Panc1 (cell line): Measurements from ENCODE around the gene GGCX. TPM values are rescaled to one million over a fixed set of nuclear protein-coding genes. Genes with fewer than 3 reads are reported as not detected.

Experiments used
- ATAC-seq: fragments of 200-7000 bp; cut with Tn5 transposase; 2 replicates; pipeline ENCODE4 v1.9.1; 2020; ENCODE audit warnings: mild to moderate bottlenecking, moderate library complexity
- BruUV-seq: library from RNA; stranded (reverse); fragments of 400-500 nt; replicated peaks from 2 replicates; lab custom pipeline; 2021; lab: Mats Ljungman, UMichigan
- CTCF ChIA-PET: fragments of 300-600 bp; sonication (Branson Sonifier 250); formaldehyde crosslinking; loops from one replicate; lab custom pipeline; 2022; ENCODE audit warnings: antibody characterized with exemption; lab: Charles Lee
- POLR2A ChIA-PET: fragments of 300-600 bp; sonication (Branson Sonifier 250); formaldehyde crosslinking; loops from one replicate; lab custom pipeline; 2022; ENCODE audit warnings: antibody characterized with exemption; lab: Charles Lee
- DNase-seq: peaks from one replicate; pipeline ENCODE4 v3.0.0-alpha.2; 2010; ENCODE audit warnings: low read depth, low spot score
- H3K27ac ChIP-seq: 2 replicates; pipeline ENCODE4 v1.5.1; 2011; ENCODE audit warnings: mild to moderate bottlenecking, low read length, inconsistent platforms
- H3K27me3 ChIP-seq: fragments of 200-500 bp; sonication (Bioruptor generic); 2 replicates; pipeline ENCODE4 v1.6.0; 2014; ENCODE audit warnings: low read length, inconsistent platforms; ENCODE audit not compliant: control insufficient read depth, insufficient read depth
- H3K36me3 ChIP-seq: fragments of 200-500 bp; sonication (Bioruptor generic); 2 replicates; pipeline ENCODE4 v1.5.1; 2014; ENCODE audit warnings: inconsistent platforms, mild to moderate bottlenecking, low read length, moderate library complexity; ENCODE audit not compliant: control insufficient read depth, insufficient read depth
- H3K4me1 ChIP-seq: 2 replicates; pipeline ENCODE4 v1.5.1; 2011; ENCODE audit warnings: inconsistent platforms, mild to moderate bottlenecking, low read length, moderate library complexity; ENCODE audit not compliant: control insufficient read depth, insufficient read depth
- H3K4me3 ChIP-seq, 2 experiments: 2 replicates each; pipeline ENCODE4 v1.5.1; 2011 to 2012; ENCODE audit warnings: low read depth in 2 of 2, low read length in 2 of 2, mild to moderate bottlenecking in 2 of 2, inconsistent platforms in 1 of 2, moderate library complexity in 1 of 2
- H3K9me3 ChIP-seq: fragments of 200-500 bp; sonication (Bioruptor generic); 2 replicates; pipeline ENCODE4 v1.5.1; 2014; ENCODE audit warnings: low read depth, mild to moderate bottlenecking, inconsistent platforms, low read length, moderate library complexity; ENCODE audit not compliant: control insufficient read depth, insufficient read depth
- CTCF ChIP-seq: fragments of 450-650 bp; IDR thresholded peaks from 2 replicates; pipeline ENCODE4 v1.5.1; 2017; ENCODE audit warnings: mild to moderate bottlenecking
- POLR2AphosphoS5 ChIP-seq: IDR thresholded peaks from 2 replicates; pipeline ENCODE4 v1.6.1; 2012; ENCODE audit warnings: mild to moderate bottlenecking, low read depth, low read length, moderate library complexity
- SIN3A ChIP-seq: IDR thresholded peaks from 2 replicates; pipeline ENCODE4 v1.6.1; 2012; ENCODE audit warnings: low read depth, mild to moderate bottlenecking, low read length, moderate library complexity, borderline replicate concordance; ENCODE audit not compliant: insufficient read depth
- TCF7L2 ChIP-seq: IDR thresholded peaks from 2 replicates; pipeline ENCODE4 v1.6.1; 2011; ENCODE audit warnings: mild to moderate bottlenecking, low read depth, low read length, inconsistent platforms
- in situ Hi-C: cut with HindIII; loops from 2 replicates; pipeline ENCODE4 v1.10.0; 2016; ENCODE audit warnings: low sequenced_read_pairs, low pct_unique_long_range_greater_than_20kb
- intact Hi-C: fragments of 100-400 bp; cut with micrococcal nuclease; formaldehyde crosslinking; loops from one replicate; pipeline ENCODE4 v1.10.0; 2022; ENCODE audit not compliant: unreplicated experiment
- total RNA-seq: library from RNA; stranded (reverse); gene quantifications from one replicate; pipeline ENCODE4 v1.2.1, GENCODE V29; 2021; ENCODE audit not compliant: unreplicated experiment
- TF ChIP-seq, protein P1 (sequence below), 2 experiments: IDR thresholded peaks; 2 replicates each; pipeline ENCODE4 v1.6.1; 2011 to 2012; ENCODE audit warnings: low read depth in 2 of 2, control low read depth in 1 of 2, low read length in 1 of 2, mild to moderate bottlenecking in 1 of 2, moderate library complexity in 1 of 2; ENCODE audit not compliant: insufficient read depth in 1 of 2

The GGCX gene
- total RNA-seq, 1 experiment from 2014 or later, result 64.1 TPM

DNA sequence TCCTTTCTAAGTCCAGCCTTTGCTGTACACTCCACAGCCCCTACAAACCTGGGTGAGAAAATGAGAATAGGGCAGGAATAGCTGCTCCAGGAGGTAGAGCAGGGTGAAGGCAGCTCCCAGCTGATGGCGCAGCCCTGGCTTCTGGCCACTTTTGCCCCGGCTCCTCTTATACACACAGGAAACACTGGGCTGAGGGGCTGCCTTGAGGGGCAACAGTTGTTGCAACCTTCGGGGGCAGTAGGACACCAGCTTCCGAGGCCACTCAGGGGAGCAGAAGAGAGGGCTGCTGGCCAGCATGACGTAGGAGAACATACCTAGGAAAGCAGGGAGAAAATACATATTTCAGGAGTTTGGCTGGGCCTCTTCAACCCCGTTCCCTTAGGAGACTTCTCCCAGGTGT is 8.1 kb downstream of the GGCX start:
- H3K36me3 ChIP-seq, result peaks cover 11% of the 10 kb centered on the region
- no peak overlapping the region; the same call in 1 of the 2 replicates for H3K27ac ChIP-seq
- CTCF ChIA-PET, result interaction anchor here (1.0 to 2.7 kb wide), 3 partner anchors 134 to 254 kb away, joined by 4 to 13 read pairs (median 6); partner anchors contain the start of gene SH2D6
- H3K9me3 ChIP-seq, result no peaks in the 10 kb centered on the region
- no TSS peak for BruUV-seq
- intact Hi-C loops (no loop called here), in situ Hi-C loops (no loop called here)
- DNase-seq (no peak), ATAC-seq (no peak)
- no peaks in the 10 kb centered on the region for H3K27me3 ChIP-seq
- TF ChIP-seq, protein P1, sequence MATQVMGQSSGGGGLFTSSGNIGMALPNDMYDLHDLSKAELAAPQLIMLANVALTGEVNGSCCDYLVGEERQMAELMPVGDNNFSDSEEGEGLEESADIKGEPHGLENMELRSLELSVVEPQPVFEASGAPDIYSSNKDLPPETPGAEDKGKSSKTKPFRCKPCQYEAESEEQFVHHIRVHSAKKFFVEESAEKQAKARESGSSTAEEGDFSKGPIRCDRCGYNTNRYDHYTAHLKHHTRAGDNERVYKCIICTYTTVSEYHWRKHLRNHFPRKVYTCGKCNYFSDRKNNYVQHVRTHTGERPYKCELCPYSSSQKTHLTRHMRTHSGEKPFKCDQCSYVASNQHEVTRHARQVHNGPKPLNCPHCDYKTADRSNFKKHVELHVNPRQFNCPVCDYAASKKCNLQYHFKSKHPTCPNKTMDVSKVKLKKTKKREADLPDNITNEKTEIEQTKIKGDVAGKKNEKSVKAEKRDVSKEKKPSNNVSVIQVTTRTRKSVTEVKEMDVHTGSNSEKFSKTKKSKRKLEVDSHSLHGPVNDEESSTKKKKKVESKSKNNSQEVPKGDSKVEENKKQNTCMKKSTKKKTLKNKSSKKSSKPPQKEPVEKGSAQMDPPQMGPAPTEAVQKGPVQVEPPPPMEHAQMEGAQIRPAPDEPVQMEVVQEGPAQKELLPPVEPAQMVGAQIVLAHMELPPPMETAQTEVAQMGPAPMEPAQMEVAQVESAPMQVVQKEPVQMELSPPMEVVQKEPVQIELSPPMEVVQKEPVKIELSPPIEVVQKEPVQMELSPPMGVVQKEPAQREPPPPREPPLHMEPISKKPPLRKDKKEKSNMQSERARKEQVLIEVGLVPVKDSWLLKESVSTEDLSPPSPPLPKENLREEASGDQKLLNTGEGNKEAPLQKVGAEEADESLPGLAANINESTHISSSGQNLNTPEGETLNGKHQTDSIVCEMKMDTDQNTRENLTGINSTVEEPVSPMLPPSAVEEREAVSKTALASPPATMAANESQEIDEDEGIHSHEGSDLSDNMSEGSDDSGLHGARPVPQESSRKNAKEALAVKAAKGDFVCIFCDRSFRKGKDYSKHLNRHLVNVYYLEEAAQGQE (IDR thresholded peaks at IDR 0.05; ENCODE audit: insufficient read depth in 1 of 2, low read depth in 2 of 2, low read length in 1 of 2), result no peak
- TF ChIP-seq TCF7L2, result no peak
- TF ChIP-seq POLR2AphosphoS5, result no peak
- no peak for TF ChIP-seq CTCF
- TF ChIP-seq SIN3A, result no peak
- H3K4me1 ChIP-seq, result peaks cover 38% of the 10 kb centered on the region
- no peak overlapping the region for H3K4me3 ChIP-seq
- POLR2A ChIA-PET, result interaction anchor here (0.6 kb wide), 1 partner anchor 34 kb away, joined by 3 read pairs; no protein-coding TSS in a partner anchor

DNA sequence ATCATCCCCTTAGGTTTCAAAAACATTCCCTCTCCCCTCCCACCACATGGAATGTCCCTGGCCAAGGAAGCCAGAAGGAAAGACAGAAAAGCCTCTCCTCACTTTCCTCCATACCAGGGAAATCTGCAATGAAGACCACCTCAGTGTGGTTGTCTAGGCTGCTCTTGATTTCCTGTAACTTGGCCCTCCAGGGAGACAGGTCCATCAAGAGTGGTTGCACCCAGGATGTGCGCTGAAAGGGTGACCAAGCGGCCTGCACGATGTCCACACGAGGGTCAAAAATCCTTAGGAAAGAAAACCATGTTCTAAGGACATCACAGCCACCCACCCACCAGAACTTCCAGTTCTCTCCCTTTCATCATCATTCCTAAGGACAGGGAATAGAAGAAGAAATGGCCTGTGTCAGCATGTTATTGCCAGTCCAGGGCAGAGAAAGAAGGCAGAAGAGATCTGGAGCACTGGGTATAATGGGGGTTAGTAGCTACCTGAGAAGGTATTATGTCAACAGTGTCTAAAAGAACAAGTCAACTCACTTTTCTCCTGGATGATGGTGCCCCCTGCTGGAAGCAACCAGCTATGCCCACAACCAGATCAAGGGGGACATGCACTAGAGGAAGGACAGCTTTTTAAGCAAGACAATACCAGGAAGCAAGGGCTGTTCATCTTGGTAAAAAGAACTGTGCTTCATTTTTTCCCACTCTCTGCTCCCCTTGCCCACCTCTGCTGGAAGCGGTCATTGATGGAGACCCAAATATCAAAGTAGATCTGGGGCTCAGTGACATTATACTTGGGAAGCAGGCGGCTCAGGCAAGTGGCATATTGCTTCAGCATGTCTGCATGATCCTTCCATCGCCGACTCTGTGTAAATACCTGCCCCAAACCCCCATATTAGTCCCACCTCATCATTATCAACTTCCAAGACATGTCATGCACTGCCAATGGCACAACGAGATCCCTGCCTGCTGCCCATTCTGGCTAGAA is 9.3 kb downstream of the GGCX start:
- POLR2A ChIA-PET, result interaction anchor here (0.6 to 0.7 kb wide), 2 partner anchors 36 to 132 kb away, joined by 3 read pairs; no protein-coding TSS in a partner anchor
- Histone ChIP-seq H3K9me3 (no peaks in the 10 kb centered on the region), H3K4me3 (no peak overlapping the region), H3K4me1 (peaks cover 50% of the 10 kb centered on the region), H3K27me3 (no peaks in the 10 kb centered on the region), H3K27ac (peak overlapping the region; percentile 100), H3K36me3 (peaks cover 11% of the 10 kb centered on the region)
- peak; percentile 55 for ATAC-seq
- TF ChIP-seq TCF7L2, result no peak
- peak; percentile 90 for TF ChIP-seq CTCF
- TF ChIP-seq POLR2AphosphoS5, result peak; percentile 61
- TF ChIP-seq SIN3A, result no peak
- intact Hi-C loops (loop anchor here (1.0 kb wide), 2 partner anchors 131 to 161 kb away; no protein-coding TSS in a partner anchor), in situ Hi-C loops (no loop called here)
- no peak for DNase-seq
- CTCF ChIA-PET, result interaction anchor here (0.5 to 2.7 kb wide), 5 partner anchors 14 to 253 kb away, joined by 4 to 13 read pairs (median 5); partner anchors contain the start of gene SH2D6
- BruUV-seq, result no TSS peak
